ENCODE measurements around the gene MYL6.
A peak's percentile ranks its signal among the peaks of the same experiment; 100 is the strongest.
"Not testable (repeated sequence)": the region's sequence is repeated elsewhere in the genome, so short reads cannot be mapped to it uniquely, and the experiment has no call there.

MYL6 gene

GRCh38 chr12:56158029-56158925, at the start of gene MYL6:
Gene MYL6, plus strand, starts transcription at chr12:56158359. Its CDS starts 43 bp downstream, at chr12:56158402.
- DNase-seq = peak; percentile 95 to 97

GRCh38 chr12:56110571-56110970, 47.6 kb upstream of the MYL6 start:
- DNase-seq = no peak

DNA sequence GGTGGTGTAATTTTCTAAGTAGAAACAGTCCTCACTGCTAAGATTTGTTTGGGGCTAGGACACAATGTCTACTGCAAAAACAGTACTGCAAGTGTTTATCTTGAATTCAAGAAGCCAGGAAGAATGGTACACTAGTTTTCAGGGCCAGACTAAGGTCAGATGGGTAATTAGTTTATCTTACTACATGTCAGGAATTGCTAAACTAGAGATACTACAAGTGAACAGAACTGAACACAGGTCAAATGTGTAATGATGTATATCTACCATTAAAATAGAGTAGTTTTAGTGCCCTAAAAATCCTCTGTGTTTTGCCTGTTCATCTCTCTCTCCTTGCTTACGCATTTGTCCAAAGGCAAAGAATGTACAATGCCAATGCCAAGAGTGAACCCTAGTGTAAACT, 44.1 kb upstream of the MYL6 start:
- no peak for DNase-seq

- DNase-seq = no peak
These were observed 42.8 kb upstream of the MYL6 start for GRCh38 chr12:56115329-56115728.

GRCh38 chr12:56116267-56117081, 41.7 kb upstream of the MYL6 start, which contains the start of gene RPL41:
Gene RPL41, plus strand, starts transcription at chr12:56116633.
- peak; percentile 86 to 87 for DNase-seq

- not testable (repeated sequence) for DNase-seq
These were observed 41.0 kb upstream of the MYL6 start for GRCh38 chr12:56117082-56117706.

GRCh38 chr12:56117778-56118687, 40.1 kb upstream of the MYL6 start, which contains the start of gene ZC3H10:
Gene ZC3H10, plus strand, starts transcription at chr12:56118266. Its CDS starts 2,297 bp downstream, at chr12:56120563.
- peak; percentile 98 for DNase-seq

DNA sequence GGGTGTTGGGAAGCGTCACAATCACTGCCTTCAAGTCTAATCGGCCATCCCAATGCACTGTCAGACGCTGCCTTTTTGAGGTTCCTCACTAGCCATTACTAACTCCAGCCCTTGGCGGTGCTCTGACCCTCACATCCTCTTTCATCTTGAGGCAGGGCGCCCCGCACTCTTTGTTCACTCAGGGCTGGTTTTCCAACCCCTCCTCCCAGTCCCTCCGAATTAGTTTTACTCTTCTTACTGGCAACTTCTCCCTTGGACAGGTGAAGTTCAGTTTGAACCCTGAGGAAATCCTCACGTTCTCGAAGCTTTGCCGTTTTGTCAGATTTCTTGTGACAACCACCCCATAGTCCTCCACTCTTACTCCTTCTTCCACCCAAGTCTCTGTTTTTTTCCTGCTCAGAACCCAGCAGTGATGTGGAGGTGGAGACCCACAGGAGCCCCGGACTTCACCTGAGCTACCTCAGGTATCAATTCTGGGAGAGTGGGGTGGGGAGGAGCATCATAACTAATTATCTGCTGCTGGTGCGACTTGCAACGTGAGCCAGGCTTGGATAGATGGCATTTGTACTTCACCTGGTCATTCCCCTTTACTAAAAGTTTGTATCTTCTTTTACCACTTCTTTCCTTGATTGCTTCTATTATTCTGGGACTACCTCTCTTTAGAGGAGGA, 39.3 kb upstream of the MYL6 start:
- no peak for DNase-seq

DNA sequence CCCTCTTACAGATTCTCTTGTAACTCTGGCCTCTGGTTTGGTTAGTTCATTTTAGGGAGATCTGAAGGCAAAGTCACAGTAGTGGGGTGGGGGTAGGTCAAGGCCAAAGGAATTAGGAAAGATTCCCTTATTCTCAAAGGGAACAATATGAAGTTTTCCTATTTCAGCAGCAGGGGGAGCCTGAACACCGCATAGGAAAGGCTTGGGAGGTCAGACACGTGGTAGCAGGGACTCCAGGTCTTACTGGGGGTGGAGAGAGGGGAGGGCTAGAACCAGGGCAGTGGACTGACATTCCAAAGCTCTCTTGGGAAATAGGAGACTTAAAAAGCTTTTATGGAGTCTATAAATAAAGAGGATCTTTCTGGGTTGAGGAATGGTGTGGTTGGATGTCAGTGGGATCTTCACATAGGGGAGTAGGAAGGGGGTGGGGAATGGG, 38.8 kb upstream of the MYL6 start:
- DNase-seq = peak; percentile 73 to 77

GRCh38 chr12:56120158-56120846, 37.9 kb upstream of the MYL6 start:
- DNase-seq = no peak

GRCh38 chr12:56121204-56121870, 36.8 kb upstream of the MYL6 start:
- no peak for DNase-seq

DNA sequence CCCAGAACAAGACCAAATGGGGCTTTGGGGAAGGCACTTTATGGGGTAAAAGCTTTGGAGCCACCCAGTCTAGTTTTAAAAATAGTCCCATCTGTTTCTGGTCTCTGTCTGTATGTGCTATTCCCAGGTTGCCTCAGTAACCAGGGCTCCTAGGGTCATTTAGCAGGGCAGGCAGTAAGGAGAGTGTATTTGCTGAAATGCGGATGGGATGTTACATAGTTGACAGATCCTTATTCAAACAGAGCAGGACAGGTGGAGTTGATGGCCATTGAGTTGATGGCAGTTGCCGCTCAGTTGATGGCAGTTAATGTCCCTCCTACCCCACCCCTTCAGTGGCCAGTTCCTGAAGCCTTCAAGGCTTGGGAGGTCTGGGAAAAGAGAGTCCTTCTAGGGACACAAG, 35.5 kb upstream of the MYL6 start:
- DNase-seq = no peak

DNA sequence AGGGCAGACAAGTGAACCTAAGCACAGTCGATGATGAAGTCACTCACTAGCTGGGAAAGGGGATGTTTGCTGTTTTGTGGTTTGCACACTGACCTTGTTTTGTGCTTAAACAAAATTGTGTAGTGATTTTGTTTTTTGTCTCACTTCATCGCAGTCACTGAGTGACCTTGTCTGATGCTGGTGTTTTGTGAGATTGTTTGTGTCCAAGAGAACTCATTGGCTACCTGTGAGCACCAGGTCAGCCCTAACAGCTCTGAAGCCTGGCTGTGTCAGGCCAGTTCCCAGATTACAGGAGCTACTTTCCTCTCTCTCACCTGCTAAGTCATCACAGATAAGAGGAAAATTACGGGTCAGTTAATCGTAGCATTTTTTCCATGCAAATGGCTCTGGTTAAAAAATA, 34.0 kb upstream of the MYL6 start:
- DNase-seq = no peak

- peak; percentile 30 to 54 for DNase-seq
These were observed 31.4 kb upstream of the MYL6 start for GRCh38 chr12:56126732-56127239.

DNA sequence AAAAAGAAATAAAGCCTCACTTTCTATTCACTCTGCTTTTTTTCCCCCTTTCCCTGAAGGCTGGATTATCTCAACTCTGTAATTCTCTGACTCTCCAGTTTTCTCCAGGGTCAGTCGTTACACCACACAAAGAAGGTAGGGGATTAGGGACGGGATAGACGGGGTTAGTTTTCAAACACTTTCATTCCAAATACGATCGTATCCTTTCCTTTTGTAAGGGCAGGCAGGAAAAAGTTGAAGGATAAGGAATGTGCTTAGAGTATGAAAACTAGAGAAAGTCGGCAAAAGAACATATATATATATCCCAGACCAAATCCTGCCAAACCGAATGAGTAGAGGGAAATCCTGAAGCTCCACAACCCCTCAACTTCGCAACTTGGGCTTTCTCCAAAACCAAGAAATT, 30.7 kb upstream of the MYL6 start:
- no peak for DNase-seq

DNA sequence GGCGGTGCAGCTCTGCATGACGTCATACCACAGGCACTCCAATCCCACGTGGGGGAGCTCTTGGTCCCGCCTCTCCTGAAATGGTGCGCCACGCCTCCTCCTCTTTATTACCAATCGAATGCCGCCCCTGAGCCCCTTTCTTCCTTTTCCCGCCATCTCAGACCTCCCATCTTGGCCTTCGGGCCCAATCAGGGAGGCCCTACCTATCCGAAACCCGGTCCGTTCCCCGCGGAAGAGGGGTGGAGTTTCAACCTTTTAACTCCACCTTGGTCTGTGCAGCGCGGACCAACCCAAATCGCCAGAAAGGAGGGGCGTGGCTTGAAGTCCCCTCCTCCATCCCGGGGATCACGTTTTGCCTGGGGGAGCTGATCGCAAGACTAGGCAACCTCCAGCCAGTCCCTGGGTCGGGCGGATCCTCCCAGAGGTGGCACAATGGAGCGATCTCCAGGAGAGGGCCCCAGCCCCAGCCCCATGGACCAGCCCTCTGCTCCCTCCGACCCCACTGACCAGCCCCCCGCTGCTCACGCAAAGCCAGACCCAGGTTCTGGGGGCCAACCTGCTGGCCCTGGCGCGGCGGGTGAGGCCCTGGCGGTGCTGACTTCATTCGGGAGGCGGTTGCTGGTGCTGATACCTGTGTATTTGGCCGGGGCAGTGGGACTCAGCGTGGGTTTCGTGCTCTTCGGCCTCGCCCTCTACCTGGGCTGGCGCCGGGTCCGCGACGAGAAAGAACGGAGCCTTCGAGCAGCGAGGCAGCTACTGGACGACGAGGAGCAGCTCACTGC, 30.1 kb upstream of the MYL6 start, which contains the start of gene ESYT1:
Gene ESYT1, plus strand, starts transcription at position 380 of the 782 bp plus-strand sequence. Its CDS starts 53 bp downstream, at position 433.
- DNase-seq = peak; percentile 98

GRCh38 chr12:56128670-56129205, 29.4 kb upstream of the MYL6 start:
- no peak for DNase-seq

DNA sequence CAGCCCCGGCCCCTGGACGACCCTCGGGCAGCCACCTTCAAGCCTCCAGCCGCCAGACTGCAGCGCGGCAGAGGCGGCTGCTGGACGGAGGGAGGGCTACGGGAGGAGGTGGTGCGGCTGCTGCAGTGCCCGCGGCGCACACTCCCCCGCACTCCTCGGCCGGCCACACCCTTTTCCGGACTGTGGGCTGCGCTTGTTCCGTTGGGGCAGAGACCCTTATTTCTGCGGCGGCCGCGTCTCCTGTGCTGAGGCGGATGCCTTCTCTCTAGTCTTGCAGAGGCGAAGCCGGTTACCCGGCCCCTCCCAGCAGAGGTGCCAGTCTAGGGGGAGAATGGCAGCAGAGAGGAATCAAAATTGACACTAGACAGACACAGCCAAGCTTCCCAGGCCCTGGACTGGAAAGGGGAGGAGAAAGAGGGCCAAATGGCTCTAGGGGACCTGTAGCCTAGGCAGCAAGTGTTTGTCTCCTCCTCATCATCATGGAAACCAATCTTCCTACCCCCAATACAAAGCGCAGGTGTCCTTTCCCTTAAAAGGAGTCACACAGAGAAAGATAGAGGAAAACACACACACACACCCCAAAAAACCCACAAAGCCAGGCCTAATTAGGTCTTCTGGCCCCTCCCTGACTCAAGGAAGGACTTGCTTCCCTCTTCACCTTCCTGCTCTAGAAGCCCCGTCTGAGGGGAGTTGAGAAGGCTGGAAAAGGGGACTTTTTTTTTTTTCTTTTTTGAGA, 28.8 kb upstream of the MYL6 start:
- peak; percentile 58 to 77 for DNase-seq

Measured in AML-193 (cell line).